ENCODE data around the gene PLEKHG4.
A peak's percentile ranks its signal among the peaks of the same experiment; 100 is the strongest.

PLEKHG4 gene

DNA sequence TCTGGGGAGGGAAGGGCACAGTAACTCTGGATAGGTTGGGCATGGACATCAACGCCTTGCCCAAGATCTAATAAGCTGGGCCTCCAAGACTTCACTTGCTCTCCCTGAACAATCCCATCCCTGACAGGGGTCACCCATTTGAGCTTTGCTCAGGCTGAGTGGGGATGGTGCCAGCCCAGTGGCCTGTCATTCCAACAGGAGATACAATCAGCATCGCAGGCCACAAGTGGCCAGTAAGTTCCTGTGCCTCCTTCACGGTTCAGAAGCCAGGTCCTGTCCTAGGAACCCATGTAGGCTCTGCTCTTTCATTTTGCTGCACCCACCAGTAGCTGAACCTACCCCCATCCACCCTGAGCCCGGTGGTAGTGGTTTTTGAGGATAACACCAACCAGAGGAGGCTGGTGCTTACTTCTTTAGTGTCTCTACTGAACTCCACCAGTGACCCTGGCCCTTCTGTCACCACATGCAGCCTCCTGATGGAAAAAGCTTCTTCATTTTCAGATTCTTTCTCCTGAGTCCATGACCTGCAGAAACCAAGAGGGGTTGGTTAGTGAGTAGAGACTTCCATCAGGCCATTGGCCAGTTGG lies 14.9 kb downstream of the PLEKHG4 start:
- DNase-seq: no peak

DNA sequence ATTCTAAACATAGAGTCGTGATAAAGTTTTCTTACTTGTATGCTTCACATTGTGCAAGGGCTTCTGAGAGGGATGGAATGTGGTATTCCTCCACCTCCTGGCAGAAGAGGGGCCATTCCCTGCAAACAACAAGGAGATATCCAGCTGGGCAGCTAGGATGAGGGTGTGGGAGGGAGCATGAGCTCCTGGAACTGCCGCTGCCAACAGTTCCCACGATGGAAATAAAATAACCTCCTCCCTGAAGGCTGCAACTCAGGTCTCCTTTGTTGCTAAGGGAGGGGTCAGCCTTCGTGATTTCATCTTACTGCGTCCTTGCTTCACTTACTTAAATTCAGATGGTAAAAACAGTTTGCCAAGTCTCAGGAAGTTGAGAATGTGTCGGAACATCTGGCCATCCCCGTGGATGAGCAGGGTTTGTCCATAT lies 15.6 kb downstream of the PLEKHG4 start:
- DNase-seq: no peak

DNA sequence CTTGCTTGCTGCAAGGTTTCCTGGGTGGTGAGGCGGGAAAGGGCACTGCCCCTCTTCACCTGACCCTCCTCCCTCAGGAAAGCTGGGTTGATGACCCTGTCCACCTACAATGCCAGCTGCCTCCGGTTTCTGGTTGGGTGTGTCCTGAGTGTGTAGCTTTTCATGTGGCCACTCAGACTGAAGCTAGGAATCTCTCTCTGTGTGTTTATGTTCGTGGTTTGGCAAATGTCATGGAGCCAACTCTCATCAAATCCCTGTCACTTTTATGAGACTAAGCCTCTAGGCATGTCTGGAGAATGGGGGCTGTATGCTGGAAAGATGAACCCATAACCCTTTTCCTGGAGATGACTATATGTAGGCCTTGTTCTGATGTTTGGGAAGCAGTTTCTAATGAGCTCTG lies 17.1 kb downstream of the PLEKHG4 start:
- DNase-seq: peak; percentile 61

DNA sequence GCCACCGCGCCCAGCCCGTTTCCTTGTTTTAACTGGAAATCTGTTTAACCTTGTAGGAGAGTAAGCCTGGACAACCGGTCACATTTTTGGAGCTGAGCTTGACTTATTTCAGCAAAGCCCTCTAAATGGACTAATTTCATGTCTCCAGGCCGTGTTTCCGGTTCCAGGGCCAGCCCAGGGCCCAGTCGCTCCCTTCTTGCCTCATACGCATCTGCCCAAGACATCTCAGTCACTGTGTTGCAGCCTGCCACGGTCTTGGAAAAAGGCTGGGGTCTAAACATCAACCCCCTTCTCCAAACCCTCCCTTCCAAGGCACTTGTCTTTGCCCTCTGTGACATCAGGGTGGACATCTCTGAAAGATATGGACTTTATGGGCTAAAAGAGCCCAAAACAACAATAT lies 18.9 kb downstream of the PLEKHG4 start:
- DNase-seq: no peak

DNA sequence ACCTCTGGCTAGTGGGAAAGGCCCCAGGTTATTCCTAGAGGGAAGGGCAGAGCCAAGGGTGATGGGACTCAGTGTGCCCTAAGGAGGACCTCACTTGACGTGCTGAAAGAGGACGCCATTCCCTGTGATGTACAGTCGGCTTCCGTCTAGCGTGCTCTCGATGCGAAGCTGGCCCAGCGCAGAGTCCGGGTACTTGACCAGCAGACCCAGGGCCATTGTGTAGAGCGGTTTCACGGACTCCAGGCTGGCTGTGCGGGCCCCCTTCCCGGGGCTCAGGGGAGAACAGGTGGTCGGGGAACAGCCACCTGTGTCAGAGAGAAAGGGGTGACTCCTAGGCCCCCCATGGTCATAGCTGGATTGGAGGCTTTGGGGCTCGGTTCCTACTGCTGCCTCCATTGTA lies 19.9 kb downstream of the PLEKHG4 start:
- no peak for DNase-seq

DNA sequence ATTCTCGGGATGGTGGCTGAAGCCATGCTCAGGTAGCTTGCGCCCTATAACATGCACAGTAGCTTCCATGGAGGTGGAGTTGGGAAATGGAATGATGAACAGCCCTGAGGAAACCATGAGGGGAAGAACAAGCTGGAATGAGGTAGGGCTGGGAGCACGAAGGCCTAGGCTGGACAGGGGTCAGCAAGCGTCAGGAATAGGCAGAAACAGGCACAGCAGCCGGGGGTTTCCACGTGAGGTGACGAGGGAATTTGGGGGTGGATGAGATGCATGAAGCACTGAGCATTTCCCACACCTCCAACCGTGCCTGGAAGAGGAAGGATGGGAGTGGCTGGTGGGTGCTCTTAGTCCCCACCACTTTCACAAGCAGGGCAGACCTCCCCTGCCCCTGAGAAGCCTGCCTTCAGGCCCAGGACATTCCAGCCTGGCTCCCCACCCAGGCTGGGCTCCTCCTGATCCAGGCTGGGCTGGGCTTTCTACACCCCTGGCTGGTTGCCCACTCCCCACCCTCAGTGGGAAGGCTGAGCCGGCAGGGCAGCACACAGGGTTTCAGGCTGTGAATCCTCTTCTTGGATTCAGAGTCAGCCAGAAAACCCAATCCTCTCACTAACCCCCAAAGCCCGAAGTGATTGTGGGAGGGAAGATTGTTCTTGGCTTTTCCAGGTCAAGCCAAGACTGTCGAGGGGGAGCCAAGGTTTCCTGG lies 21.9 kb downstream of the PLEKHG4 start:
- DNase-seq: peak; percentile 86

DNA sequence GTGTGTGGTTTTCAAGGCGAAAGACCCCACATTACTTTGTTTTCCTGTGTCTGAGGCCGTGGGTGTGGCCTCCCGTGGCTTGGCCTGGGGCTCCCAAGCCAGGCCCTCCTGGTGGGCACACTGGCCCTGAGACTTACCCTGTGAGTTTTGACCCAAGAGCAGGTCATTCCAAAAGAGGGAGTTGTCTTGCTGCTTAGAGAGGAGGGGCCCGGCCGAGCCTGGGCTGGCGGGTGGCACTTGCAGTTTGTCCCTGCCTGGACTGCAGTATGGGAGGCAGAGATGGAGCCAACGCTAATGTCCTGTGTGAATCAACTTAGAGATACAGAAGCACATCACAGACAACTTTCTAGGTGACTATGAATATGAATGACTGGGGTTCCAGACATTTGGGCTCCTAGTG lies 22.7 kb downstream of the PLEKHG4 start:
- DNase-seq: no peak

DNA sequence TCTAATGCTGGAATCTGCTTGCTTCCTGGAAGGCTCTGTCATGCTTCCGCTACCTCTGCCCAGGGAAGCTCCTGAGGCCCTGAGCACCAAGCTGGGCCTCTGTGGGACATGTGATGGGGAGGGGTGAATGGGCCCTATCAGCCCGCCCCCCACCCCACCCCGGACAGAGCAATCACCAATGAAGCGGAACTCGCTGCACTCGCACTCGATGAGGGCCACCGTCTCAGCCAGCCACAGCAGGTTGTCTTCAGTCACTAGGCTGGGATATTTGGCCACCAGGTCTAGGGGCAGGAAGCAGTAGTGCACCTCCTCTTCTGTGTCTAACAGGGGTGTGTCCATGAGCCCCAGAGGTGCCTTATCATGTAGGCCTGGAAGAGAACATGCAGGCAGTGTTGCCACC lies 23.6 kb downstream of the PLEKHG4 start:
- no peak for DNase-seq

DNA sequence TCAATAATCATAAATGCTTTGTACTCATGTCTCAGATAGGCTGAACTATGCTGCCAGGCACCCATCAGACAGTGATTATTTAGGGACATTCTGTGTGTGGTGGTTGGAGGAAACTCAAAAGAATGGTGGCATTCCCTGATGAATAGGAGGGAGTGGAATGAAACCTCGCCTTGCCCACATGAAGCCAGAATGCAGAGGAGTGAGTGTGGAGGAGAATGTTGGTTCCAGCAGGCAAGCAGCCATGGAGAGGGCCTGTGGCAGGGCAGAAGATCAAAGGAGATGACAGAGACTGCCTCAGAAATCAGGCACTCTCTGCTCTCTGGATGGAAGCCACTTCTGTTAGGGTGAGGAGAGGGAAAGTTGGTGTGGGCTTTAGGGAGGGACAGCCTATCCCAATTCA lies 24.7 kb downstream of the PLEKHG4 start:
- no peak for DNase-seq

DNA sequence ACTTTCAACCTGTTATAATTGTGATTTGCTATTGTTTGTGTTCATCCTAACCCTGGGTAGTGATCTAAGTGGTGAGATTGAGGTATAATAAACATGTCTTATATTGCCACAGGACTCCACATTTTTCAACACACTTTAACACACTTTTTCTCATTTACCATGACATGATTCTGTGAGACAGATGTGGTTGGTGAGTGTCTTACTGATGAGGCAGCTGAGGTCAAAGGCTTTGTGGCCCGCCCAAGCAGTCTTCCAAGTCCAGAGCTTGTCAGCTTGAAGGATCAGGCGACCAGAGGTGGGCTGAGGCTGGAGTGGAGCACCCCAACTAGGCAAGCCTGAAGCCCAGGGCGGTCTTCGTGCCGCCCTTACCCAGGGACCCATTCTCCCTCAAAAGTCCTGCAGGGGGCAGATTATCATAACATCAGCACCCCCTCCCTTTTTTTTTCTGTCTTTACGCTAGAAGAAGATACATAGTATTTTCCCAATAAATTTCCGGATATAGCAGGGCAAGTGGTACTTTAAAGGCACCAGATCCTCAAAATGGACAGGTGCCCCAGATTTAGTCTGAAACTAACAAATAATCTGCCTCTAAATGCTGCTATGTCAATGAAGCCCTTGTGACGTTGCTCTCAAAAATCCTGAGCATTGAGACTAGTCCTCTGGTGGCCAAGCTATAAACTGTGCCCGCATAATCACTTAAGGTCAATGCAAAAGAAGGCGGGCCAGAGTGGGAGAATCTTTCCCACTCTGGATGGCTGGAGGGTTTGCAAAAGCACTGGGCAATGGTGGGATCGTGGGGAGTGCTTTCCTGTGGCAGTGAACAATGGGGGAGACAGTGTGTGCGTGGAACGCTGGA lies 26.1 kb downstream of the PLEKHG4 start:
- DNase-seq: no peak

DNA sequence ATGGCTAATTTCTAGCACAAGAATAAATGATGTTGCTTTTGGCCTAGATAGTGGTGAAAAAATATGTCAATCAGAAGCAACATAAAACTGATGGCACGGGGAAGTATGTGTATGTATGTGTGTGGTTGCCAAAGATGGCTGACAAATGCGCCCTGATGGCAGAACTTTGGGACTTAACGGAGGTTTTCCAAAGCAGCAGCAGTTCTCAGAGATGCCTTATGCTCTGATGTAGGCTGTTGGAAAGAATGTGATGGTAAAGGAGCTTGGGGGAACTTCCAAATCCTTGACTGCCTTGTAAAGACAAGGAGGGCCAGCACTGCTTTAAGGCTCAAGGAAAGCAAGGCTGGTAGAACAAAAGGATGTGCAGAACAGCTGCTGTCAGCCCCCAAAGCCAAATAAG lies 31.2 kb downstream of the PLEKHG4 start:
- DNase-seq: no peak

DNA sequence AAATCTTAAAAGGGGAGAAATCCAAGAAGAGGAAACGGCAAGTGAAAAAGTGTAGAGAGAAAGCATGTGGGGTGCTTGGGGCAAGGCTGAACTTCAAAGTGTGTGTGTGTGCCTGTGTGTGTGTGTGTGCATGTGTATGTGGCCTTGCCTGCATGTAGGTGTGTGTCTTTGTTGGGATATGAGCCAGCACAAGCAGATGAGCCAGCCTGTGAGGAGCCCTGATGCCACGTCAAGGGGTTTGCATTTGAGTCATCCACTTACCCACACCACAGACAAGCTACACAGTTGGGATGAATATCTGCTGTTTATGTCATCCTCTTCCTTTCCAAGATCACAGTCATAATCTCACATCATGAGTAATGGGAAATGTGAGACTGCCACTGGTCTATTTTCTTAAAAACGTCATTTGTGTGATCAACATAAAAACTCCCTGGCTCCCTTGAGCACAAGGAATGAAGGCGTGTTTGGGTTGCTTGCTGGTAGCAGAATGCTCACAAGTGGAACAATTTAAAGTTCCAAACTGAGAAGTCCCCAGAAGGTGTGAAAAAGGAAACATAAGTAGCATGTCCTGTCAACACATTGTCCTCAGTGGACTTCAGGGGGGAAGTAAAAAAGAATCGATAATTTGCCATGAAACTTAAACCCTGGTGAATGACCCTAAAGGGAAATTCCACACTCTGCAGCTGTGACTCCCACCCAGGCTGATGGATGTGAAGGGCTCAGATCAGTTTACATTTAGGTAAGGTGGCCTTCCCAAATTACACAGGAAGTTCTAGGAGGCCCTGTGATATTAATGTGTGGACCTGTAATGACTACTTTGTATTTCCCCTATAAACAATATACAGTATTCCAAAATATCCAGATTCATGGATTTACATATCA lies 32.5 kb downstream of the PLEKHG4 start:
- DNase-seq: peak; percentile 53

DNA sequence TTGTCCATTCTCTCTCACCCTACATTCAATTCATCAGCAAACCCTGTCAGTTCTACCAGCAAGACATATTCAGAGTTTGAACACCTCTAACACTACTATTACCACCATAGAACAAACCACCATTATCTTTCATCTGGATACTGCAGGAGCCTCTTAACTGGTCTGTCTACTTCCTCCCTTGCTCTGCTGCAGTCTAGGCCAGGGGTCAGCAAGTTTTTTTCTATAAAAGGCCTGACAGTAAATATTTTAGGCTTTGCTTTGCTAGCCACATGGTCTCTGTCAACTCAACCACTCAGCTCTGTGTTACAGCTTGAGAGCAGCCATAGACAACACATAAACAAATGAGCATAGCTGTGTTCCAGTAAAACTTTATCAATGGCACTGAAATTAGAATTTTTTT lies 33.4 kb downstream of the PLEKHG4 start:
- DNase-seq: no peak

DNA sequence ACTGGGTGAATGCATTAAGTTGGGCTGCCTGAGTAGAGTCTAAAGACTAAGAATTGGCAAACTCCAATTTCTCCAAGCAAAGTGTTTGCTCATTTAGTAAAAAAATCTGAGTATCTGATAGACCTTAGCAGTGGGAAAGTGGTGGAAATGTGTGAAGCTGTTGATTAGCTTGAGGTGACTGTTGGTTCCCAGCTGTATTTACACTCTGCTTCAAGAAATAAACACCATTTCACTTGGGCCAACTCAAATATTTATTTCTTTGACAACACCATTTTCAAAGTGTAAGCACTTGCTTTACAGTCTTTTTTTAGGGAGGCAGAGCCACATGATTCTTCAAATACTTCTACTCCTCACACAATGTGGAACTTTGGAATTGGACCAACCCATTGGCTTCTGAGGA lies 38.5 kb downstream of the PLEKHG4 start:
- no peak for DNase-seq

DNA sequence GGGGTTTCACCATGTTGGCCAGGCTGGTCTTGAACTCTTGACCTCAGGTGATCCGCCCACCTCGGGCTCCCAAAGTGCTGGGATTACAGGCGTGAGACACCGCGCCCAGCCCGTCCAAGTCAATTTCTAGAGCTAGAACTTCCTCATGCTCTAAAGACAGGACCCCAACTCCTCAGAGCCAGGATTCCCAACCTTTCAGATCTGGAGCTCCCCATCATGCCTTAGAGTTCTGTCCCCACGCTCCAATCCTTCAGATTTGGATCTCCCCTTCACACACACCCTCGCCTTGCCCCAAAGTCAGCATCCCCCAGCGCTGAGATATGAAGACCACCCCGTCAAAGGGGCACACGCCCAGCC lies 46.8 kb downstream of the PLEKHG4 start:
- no peak for DNase-seq

DNA sequence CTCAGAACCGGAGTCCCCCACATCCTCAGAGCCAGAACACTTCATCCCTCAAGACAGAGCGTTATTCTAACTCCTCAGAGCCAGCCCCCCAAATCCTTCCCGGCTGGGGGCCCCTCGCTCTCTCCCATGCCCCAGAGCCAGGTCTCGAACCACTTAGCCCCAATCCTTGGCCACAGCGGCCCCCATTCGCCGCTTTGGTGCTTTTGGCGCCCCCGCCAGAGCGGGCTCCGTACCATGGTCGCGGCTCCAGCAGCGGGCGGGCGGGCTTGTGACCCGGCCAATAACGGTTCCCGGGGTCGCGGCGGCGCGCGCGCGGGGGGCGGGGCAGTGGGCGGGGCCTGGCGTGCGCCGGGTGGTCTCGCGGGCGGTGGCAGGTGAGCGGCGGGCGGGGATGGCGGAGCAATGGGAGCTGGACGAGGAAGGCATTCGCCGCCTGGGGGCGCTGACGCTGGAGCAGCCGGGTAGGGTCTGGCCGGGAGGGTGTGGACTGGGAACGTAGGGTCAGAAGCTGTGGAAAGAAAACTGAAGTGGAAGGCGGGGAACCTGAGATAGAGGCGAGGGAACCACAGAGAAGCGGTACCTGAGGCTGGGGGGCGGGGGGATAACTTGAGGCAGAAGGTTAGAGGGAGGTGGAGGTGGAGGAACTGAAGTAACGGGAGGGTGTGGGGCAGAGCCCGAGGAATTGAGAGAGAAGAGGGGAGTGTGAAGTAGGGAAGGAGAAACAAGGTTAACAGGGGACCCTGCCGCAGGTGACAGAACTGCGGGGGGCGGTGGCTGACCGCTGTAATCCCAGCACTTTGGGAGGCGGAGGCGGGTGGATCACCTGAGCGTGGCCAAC lies 47.4 kb downstream of the PLEKHG4 start, which contains the start of the genes KCTD19 and LRRC36:
TSS of gene KCTD19 (minus strand) at position 270 of the 838 bp plus-strand sequence. CDS start at position 236, 34 bp downstream.
TSS of gene LRRC36 (plus strand) at position 344 of the 838 bp plus-strand sequence. CDS start at position 392, 48 bp downstream.
- peak; percentile 67 for DNase-seq

DNA sequence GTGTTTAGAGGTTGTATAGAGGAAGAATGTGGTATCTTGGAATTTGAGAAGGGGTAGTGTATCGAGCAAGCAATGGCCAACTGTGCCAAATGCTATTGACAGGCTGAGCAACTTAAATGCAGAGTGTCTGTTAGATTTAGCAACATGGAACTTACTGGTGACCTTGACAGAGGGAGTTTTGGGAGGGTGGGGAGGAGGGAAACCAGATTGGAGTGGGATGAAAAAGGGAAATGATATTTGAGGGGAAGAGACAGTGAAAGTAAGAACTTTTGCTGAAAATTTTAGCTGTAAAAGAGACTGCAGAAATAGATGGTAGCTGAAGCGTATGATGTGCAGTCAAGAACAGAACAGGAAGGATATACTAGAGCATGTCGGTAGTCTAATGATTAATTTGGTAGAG lies 48.4 kb downstream of the PLEKHG4 start:
- no peak for DNase-seq

DNA sequence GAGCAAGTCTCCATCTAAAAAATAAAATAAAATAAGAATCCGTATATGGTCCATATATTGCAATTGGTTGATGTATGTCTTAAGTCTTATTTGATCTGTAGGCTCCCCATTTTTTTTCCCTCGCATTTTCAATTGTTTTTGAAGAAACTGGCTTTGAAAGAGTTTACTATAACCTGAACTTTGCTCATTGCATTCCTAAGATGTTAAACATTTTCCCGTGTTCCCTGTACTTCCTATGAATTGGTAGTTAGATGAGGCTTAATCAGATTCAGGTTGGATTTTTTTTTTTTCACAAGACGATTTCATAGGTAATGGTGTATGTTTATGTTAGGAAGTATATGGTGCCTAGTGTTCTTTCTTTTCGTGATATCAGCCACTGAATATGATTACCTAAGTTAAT lies 50.6 kb downstream of the PLEKHG4 start:
- DNase-seq: no peak

DNA sequence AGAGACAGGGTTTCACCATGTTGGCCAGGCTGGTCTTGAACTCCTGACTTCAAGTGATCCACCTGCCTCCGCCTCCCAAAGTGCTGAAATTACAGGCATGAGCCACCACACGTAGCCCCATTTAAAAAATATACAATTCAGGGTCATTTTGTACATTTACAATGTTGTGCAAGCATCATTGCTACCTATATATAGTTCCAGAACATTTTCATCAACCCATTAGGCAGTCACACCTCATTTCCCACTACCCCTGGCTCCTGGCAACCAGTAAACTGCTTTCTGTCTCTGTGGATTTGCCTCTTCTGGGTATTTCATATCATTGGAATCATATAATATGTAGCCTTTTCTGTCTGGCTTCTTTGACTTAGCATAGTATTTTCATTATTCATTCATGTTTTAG lies 54.0 kb downstream of the PLEKHG4 start:
- DNase-seq: no peak

DNA sequence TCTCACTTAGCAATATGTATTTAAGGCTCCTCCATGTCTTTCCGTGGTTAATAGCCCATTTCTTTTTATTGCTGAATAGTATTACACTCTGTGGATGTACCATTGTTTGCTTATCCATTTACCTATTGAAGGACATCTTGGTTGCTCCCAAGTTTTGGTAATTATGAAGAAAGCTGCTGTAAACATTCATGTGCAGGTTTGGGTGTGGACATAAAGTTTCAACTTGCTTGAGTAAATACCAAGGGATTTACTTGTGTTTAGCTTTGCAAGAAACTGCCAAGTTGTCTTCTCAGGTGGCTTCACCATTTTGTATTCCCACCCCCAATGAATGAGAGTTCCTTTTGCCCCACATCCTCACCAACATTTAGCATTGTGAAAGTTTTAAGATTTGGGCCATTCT lies 56.8 kb downstream of the PLEKHG4 start:
- no peak for DNase-seq

DNA sequence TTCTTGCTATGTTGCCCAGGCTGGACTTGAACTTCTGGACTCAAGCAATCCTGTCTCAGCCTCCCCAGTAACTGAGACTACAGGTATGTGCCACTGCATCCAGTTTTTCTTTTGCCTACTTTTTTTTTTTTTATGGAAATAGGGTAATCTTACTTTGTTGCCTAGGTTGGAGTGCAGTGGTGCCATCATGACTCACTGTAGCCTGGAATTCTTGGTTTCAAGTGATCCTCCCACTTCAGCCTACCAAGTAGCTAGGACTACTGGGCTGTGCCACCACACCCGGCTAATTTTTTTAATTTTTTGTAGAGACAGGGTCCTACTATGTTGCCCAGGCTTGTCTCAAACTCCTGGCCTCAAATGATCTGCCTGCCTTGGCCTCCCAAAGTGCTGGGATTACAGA lies 57.3 kb downstream of the PLEKHG4 start:
- no peak for DNase-seq
